H1 (cell line): ENCODE results near the gene KRTAP5-6. TPM values are rescaled to one million over a fixed set of nuclear protein-coding genes. Genes with fewer than 3 reads are reported as not detected.
"Not testable (repeated sequence)": the region's sequence is repeated elsewhere in the genome, so short reads cannot be mapped to it uniquely, and the experiment has no call there.

ENCODE experiments used
- CTCF ChIA-PET: fragments of 300-600 bp; sonication (Branson Sonifier 250); formaldehyde crosslinking; loops from one replicate; lab custom pipeline; 2021; ENCODE audit not compliant: partially characterized antibody; lab: Charles Lee
- POLR2A ChIA-PET: fragments of 300-600 bp; sonication (Branson Sonifier 250); formaldehyde crosslinking; loops from one replicate; lab custom pipeline; 2021; ENCODE audit warnings: inconsistent platforms; ENCODE audit not compliant: partially characterized antibody; lab: Charles Lee
- DNase-seq, 2 experiments: peaks; one replicate each; pipeline versions ENCODE4 v3.0.0 to v3.0.0-alpha.2; 2010 to 2022; ENCODE audit warnings: low spot score in 2 of 2, low read depth in 1 of 2, mixed read lengths in 1 of 2
- FAIRE-seq: peaks from 2 replicates; lab custom pipeline; 2011; peaks lifted over from hg19 to GRCh38; lab: Jason Lieb, UNC
- H2AFZ ChIP-seq: 2 replicates; pipeline ENCODE4 v1.8.1; 2012; ENCODE audit warnings: low read length, inconsistent platforms
- H2AK5ac ChIP-seq: 2 replicates; pipeline ENCODE4 v1.6.1; 2013; ENCODE audit warnings: low read depth, low read length
- H2BK120ac ChIP-seq: replicated peaks from 2 replicates; pipeline ENCODE3; 2013; ENCODE audit warnings: low read depth, low read length, inconsistent platforms
- H2BK12ac ChIP-seq: 2 replicates; pipeline ENCODE4 v1.6.1; 2013; ENCODE audit warnings: low read depth, low read length
- H2BK15ac ChIP-seq: 2 replicates; pipeline ENCODE4 v1.6.1; 2013; ENCODE audit warnings: low read length
- H2BK20ac ChIP-seq: 2 replicates; pipeline ENCODE4 v1.6.1; 2013; ENCODE audit warnings: low read length
- H2BK5ac ChIP-seq: 2 replicates; pipeline ENCODE4 v1.6.1; 2013; ENCODE audit warnings: low read depth, low read length
- H3K14ac ChIP-seq: 2 replicates; pipeline ENCODE4 v1.6.1; 2013; ENCODE audit warnings: inconsistent platforms; ENCODE audit not compliant: insufficient read length
- H3K18ac ChIP-seq: 2 replicates; pipeline ENCODE4 v1.6.1; 2013; ENCODE audit warnings: low read length; ENCODE audit errors: extremely low read depth
- H3K23ac ChIP-seq: 2 replicates; pipeline ENCODE4 v1.6.1; 2013; ENCODE audit warnings: inconsistent platforms; ENCODE audit not compliant: insufficient read length
- H3K23me2 ChIP-seq: 2 replicates; pipeline ENCODE4 v1.6.1; 2013; ENCODE audit warnings: low read depth, low read length
- H3K27ac ChIP-seq: 2 replicates; pipeline ENCODE4 v1.6.1; 2011; ENCODE audit warnings: low read depth, low read length, inconsistent platforms
- H3K27me3 ChIP-seq, 4 experiments: replicated peaks in 1 of 4; 1 replicate in 1 of 4; 2 replicates in 3 of 4; pipeline versions ENCODE4 v1.6.1 to v1.8.1; 2011 to 2013; ENCODE audit warnings: low read length in 3 of 4, mild to moderate bottlenecking in 3 of 4, inconsistent platforms in 2 of 4, mixed read lengths in 2 of 4, moderate library complexity in 1 of 4; ENCODE audit not compliant: control insufficient read depth in 3 of 4, insufficient read depth in 3 of 4; ENCODE audit errors: extremely low read depth in 1 of 4
- H3K36me3 ChIP-seq, 4 experiments: 2 replicates each; pipeline versions ENCODE4 v1.6.1 to v1.8.1; 2011 to 2013; ENCODE audit warnings: mild to moderate bottlenecking in 4 of 4, low read length in 3 of 4, moderate library complexity in 2 of 4, control low read depth in 1 of 4, inconsistent platforms in 1 of 4; ENCODE audit not compliant: insufficient read depth in 4 of 4, control insufficient read depth in 2 of 4
- H3K4ac ChIP-seq: replicated peaks from 2 replicates; pipeline ENCODE3; 2013; ENCODE audit warnings: low read length, low read depth, mixed read lengths, inconsistent platforms; ENCODE audit not compliant: insufficient read length
- H3K4me1 ChIP-seq, 4 experiments: replicated peaks in 1 of 4; 1 replicate in 1 of 4; 2 replicates in 3 of 4; pipeline versions ENCODE4 v1.6.1 to v1.8.1; 2011 to 2013; ENCODE audit warnings: low read length in 3 of 4, inconsistent platforms in 2 of 4, mixed read lengths in 1 of 4; ENCODE audit not compliant: insufficient read depth in 4 of 4, control insufficient read depth in 3 of 4
- H3K4me2 ChIP-seq, 2 experiments: 2 replicates each; pipeline versions ENCODE4 v1.6.1 to v1.8.1; 2011 to 2013; ENCODE audit warnings: low read depth in 2 of 2, low read length in 2 of 2, control low read depth in 1 of 2, inconsistent platforms in 1 of 2, mild to moderate bottlenecking in 1 of 2; ENCODE audit not compliant: insufficient read depth in 1 of 2
- H3K4me3 ChIP-seq, 4 experiments: fragments of 200-600, 300-600 bp in 1 of 4; sonication (generic), shearing (Covaris generic), sonication (Bioruptor Twin) in 1 of 4; 2 replicates each; pipeline versions ENCODE4 v1.5.1 to v1.8.1; 2011 to 2016; ENCODE audit warnings: low read length in 4 of 4, low read depth in 3 of 4, control low read depth in 2 of 4, inconsistent platforms in 2 of 4, mild to moderate bottlenecking in 2 of 4, mixed read lengths in 1 of 4, moderate library complexity in 1 of 4; ENCODE audit not compliant: insufficient read depth in 2 of 4; ENCODE audit errors: extremely low read depth in 1 of 4
- H3K56ac ChIP-seq: replicated peaks from 2 replicates; pipeline ENCODE3; 2013; ENCODE audit warnings: low read depth, mild to moderate bottlenecking, mixed read lengths, low read length, inconsistent platforms; ENCODE audit not compliant: insufficient read length
- H3K79me1 ChIP-seq: 2 replicates; pipeline ENCODE4 v1.6.1; 2013; ENCODE audit warnings: low read depth, low read length, control low read depth
- H3K79me2 ChIP-seq, 2 experiments: 2 replicates each; pipeline versions ENCODE4 v1.6.1 to v1.8.1; 2012 to 2013; ENCODE audit warnings: low read length in 2 of 2, mild to moderate bottlenecking in 2 of 2, inconsistent platforms in 1 of 2; ENCODE audit not compliant: insufficient read depth in 2 of 2, control insufficient read depth in 1 of 2
- H3K9ac ChIP-seq, 4 experiments: replicated peaks in 1 of 4; 1 replicate in 1 of 4; 2 replicates in 3 of 4; pipeline versions ENCODE4 v1.6.1 to v1.8.1; 2011 to 2013; ENCODE audit warnings: low read depth in 3 of 4, low read length in 3 of 4, control low read depth in 2 of 4, mild to moderate bottlenecking in 2 of 4, moderate library complexity in 2 of 4, inconsistent platforms in 1 of 4; ENCODE audit errors: extremely low read depth in 1 of 4
- H3K9me3 ChIP-seq, 2 experiments: 2 replicates each; pipeline versions ENCODE4 v1.6.1 to v1.8.1; 2012 to 2013; ENCODE audit warnings: mild to moderate bottlenecking in 2 of 2, moderate library complexity in 2 of 2, control low read depth in 1 of 2, inconsistent platforms in 1 of 2, low read depth in 1 of 2, low read length in 1 of 2, mixed read lengths in 1 of 2; ENCODE audit not compliant: insufficient read depth in 2 of 2
- H4K20me1 ChIP-seq, 2 experiments: replicated peaks in 1 of 2; 2 replicates each; pipeline versions ENCODE3 to v1.8.1; 2011 to 2013; ENCODE audit warnings: inconsistent platforms in 2 of 2, low read length in 2 of 2, mild to moderate bottlenecking in 1 of 2; ENCODE audit not compliant: insufficient read depth in 2 of 2, control insufficient read depth in 1 of 2
- H4K5ac ChIP-seq: 2 replicates; pipeline ENCODE4 v1.6.1; 2013; ENCODE audit warnings: low read length, low read depth, mixed read lengths, inconsistent platforms; ENCODE audit not compliant: insufficient read length
- H4K8ac ChIP-seq: 2 replicates; pipeline ENCODE4 v1.8.0; 2013; ENCODE audit warnings: mild to moderate bottlenecking, moderate library complexity, low read length, inconsistent platforms; ENCODE audit not compliant: insufficient read depth; ENCODE audit errors: extremely low read depth
- H4K91ac ChIP-seq: replicated peaks from 2 replicates; pipeline ENCODE3; 2013; ENCODE audit warnings: low read length, mixed read lengths, inconsistent platforms; ENCODE audit not compliant: insufficient read length
- WGBS, 2 experiments: shearing (Covaris generic) in 1 of 2; methylation state at CpG; one replicate each; pipeline versions ENCODE4 v1.1.6 to v1.1.7; 2013 to 2015; ENCODE audit warnings: low lambda C conversion rate in 2 of 2, mixed read lengths in 2 of 2, inconsistent platforms in 1 of 2, low coverage in 1 of 2, missing lambda C conversion rate in 1 of 2; ENCODE audit not compliant: insufficient replicate concordance in 2 of 2, insufficient coverage in 1 of 2, insufficient read length in 1 of 2; ENCODE audit errors: extremely low coverage in 1 of 2, missing lambda C conversion rate in 1 of 2; 5-methylcytosine and 5-hydroxymethylcytosine counted together
- polyA plus RNA-seq, 7 experiments: library from polyadenylated mRNA; depleted of rRNA in 3 of 7; stranded (reverse) in 5 of 7; unstranded in 2 of 7; fragments of >200 nt in 5 of 7; fragments of 200-250 nt in 2 of 7; gene quantifications; 1 replicate in 5 of 7; 2 replicates in 1 of 7; 4 replicates in 1 of 7; pipeline versions ENCODE4 v1.2.1 to v1.2.3, GENCODE V29; 2011 to 2013; ENCODE audit warnings: missing spikeins in 2 of 7, mixed read lengths in 2 of 7
- total RNA-seq: library from RNA; stranded (reverse); fragmentation: NEBNext Ultra II Directional; extraction: Animal tissue kit (Norgen Biotek cat#: 25700); gene quantifications from 2 replicates; pipeline ENCODE4 v1.2.1, GENCODE V29; 2021

Gene KRTAP5-6
- total and polyA plus RNA-seq, 2 of the 8 experiments (the other 6 are each of a cell fraction or from before 2014, with no cell fraction given), result not detected

DNA sequence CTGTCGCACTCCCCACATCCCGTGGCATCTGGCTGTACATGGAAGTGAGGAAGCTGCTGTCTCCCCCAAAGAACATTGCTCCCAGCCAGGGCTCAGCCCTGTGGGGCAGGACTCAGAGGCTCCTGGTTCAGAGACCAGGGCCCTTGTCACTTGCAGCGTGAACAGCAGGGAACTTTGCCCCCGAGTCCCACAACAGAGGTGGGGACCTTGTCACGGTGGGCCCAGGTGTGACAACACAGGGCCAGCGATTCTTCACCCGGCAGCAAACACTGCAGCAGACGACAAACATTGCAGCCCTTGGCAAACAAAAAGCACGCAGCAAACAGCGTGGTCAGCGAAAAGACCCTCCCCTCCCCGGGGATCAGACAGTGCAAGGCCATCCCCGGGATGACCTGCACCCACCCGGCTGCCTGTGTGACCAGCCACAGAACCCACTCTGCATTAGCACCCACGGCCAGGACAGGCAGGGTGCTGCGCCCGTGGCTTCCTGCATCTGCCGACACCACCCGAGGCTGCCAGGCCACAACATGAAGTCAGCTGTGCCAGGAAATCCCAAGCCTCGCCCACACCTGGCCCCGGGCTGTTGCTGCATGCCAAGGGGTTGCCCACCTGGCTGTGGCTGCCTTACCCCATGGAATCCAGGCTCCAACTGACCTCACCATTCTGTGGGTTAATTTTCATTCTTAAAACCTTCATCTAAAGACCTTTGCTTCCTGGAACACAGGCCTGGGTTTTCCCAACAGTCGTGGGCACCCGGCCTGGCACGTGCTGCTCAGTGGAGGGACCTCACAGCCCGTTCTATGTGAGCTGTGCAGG is 35.3 kb upstream of the KRTAP5-6 start:
- H2BK20ac ChIP-seq, H4K5ac ChIP-seq, H3K4me1 ChIP-seq, H2BK5ac ChIP-seq, H3K27me3 ChIP-seq, H3K18ac ChIP-seq, H4K20me1 ChIP-seq, H4K91ac ChIP-seq, H2AK5ac ChIP-seq, H2BK120ac ChIP-seq, H2BK12ac ChIP-seq, H3K14ac ChIP-seq, H2BK15ac ChIP-seq, H2AFZ ChIP-seq, DNase-seq, H3K23ac ChIP-seq, H3K36me3 ChIP-seq, H3K4me2 ChIP-seq, H4K8ac ChIP-seq, H3K4me3 ChIP-seq, H3K79me2 ChIP-seq, FAIRE-seq, POLR2A ChIA-PET, H3K79me1 ChIP-seq, H3K4ac ChIP-seq, H3K27ac ChIP-seq, H3K9ac ChIP-seq, H3K9me3 ChIP-seq, H3K23me2 ChIP-seq, H3K56ac ChIP-seq: not testable (repeated sequence)
- WGBS, 2 experiments, result 80% methylated on average over 12 of the region's 25 CpGs; no CpG with 5 or more reads in 1 of the 2 experiments
- CTCF ChIA-PET, result interaction anchor here (1.1 kb wide), 1 partner anchor 10 kb away, joined by 3 read pairs; no protein-coding TSS in a partner anchor
